ENCODE results near the gene ALG1. TPM values are rescaled to one million over a fixed set of nuclear protein-coding genes. Genes with fewer than 3 reads are reported as not detected.
"Not testable (repeated sequence)": the region's sequence is repeated elsewhere in the genome, so short reads cannot be mapped to it uniquely, and the experiment has no call there.

The ALG1 gene
- total RNA-seq, 1 experiment from 2014 or later = 42.0 TPM

DNA sequence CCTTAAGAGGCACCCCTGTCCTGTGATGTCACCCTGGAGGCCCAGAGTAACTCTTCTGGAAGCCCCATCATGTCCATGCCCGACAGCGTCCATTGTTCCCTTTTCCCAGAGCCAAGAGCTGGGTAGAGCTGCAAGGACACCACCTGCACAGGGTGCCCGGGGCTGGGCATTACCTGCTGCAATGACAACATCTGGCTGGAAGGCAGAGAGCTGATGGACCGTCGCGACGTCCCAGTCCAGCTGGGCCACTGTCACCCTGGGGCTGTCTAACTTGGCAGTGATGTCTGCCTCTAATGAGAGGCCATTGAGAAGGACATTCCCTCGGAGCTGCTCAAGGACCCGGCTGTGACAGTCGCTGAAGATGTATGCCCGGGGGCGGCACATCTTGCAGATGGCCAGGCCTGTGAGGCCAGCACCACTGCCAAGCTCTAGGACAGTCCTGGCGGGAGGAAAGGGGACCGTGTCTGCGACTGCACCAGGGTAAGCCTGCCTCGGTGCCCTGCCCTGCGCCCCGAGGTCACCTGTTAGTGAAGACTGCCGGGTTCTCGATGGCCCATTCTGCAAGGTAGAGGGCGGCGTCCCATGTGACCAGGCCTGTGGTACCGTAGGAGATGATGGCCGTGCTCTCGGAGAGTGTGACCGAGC is 18.4 kb downstream of the ALG1 start:
- intact Hi-C loops (cut with micrococcal nuclease; ENCODE audit: unreplicated experiment) = loop anchor here (10.0 kb wide), 1 partner anchor 55 kb away; the partner anchor contains the start of gene NAGPA
- H3K27ac Mint-ChIP-seq (ENCODE audit: unreplicated experiment); H3K9me3 Mint-ChIP-seq (ENCODE audit: unreplicated experiment); H3K27me3 ChIP-seq (replicated peaks; ENCODE audit: control insufficient read depth, insufficient read depth, low read length); POLR2A ChIA-PET; DNase-seq; H3K4me1 Mint-ChIP-seq (ENCODE audit: low read depth, unreplicated experiment); H3K4me3 ChIP-seq (ENCODE audit: low read depth, low read length); H3K4me1 ChIP-seq; H3K9me3 ChIP-seq; BruUV-seq (replicated peaks); H3K27me3 Mint-ChIP-seq (ENCODE audit: insufficient read depth, unreplicated experiment); H3K36me3 ChIP-seq (ENCODE audit: control insufficient read depth, insufficient read depth, low read length); CTCF ChIA-PET; H3K4me3 Mint-ChIP-seq (ENCODE audit: unreplicated experiment): not testable (repeated sequence)
- H3K36me3 Mint-ChIP-seq (ENCODE audit: insufficient read depth, unreplicated experiment) = peaks cover 25% of the 10 kb centered on the region

DNA sequence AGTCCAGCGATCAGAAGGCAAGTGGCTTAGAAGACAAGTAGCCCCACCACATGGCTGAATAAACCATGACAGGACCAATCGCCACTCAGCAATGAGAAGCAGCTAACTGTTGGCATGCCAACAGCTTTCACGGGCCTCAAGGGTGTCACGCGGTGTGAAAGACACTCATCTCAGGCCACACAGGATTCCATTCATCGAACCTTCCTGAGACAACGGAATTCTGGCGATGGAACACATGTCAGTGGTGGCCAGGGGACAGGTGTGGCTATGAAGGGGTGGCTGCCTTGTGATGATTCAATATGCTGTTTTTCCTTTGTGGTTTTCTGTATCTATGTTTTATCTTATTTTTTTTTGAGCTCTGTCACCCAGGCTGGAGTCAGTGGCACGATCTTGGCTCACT is 18.9 kb downstream of the ALG1 start:
- H3K4me3 Mint-ChIP-seq (ENCODE audit: unreplicated experiment); BruUV-seq (replicated peaks); CTCF ChIA-PET; H3K27me3 Mint-ChIP-seq (ENCODE audit: insufficient read depth, unreplicated experiment); POLR2A ChIA-PET; H3K4me1 Mint-ChIP-seq (ENCODE audit: low read depth, unreplicated experiment); H3K36me3 ChIP-seq (ENCODE audit: control insufficient read depth, insufficient read depth, low read length); H3K4me1 ChIP-seq; H3K27ac Mint-ChIP-seq (ENCODE audit: unreplicated experiment); H3K4me3 ChIP-seq (ENCODE audit: low read depth, low read length); H3K27me3 ChIP-seq (replicated peaks; ENCODE audit: control insufficient read depth, insufficient read depth, low read length); H3K9me3 Mint-ChIP-seq (ENCODE audit: unreplicated experiment); DNase-seq; H3K9me3 ChIP-seq: not testable (repeated sequence)
- peaks cover 20% of the 10 kb centered on the region for H3K36me3 Mint-ChIP-seq (ENCODE audit: insufficient read depth, unreplicated experiment)
- intact Hi-C loops (cut with micrococcal nuclease; ENCODE audit: unreplicated experiment) = loop anchor here (10.0 kb wide), 1 partner anchor 56 kb away; the partner anchor contains the start of gene NAGPA

DNA sequence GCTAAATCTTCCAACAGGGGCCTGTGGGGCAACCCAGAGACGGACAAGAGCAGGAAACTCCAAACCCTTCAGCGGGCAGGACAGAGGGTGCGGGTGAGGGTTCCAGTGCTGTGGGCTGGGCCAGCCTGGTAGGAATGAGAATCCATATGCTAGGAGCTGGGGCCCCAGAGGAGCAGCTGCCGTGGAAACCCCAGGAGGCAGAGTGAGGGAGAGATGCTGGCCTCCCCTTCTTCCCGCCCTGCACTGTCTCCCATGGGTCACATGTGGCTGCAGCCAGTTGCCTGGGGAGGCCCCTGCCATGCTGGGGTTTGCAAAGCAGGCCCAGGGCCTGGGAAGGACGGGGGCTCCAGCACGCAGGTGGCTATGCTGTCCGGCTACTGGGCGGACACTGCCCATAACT is 21.4 kb downstream of the ALG1 start:
- H3K4me1 Mint-ChIP-seq (ENCODE audit: low read depth, unreplicated experiment); H3K36me3 ChIP-seq (ENCODE audit: control insufficient read depth, insufficient read depth, low read length); H3K9me3 Mint-ChIP-seq (ENCODE audit: unreplicated experiment); H3K4me3 Mint-ChIP-seq (ENCODE audit: unreplicated experiment); H3K27me3 ChIP-seq (replicated peaks; ENCODE audit: control insufficient read depth, insufficient read depth, low read length); POLR2A ChIA-PET; H3K4me1 ChIP-seq; H3K4me3 ChIP-seq (ENCODE audit: low read depth, low read length); H3K27ac Mint-ChIP-seq (ENCODE audit: unreplicated experiment); DNase-seq; BruUV-seq (replicated peaks); H3K27me3 Mint-ChIP-seq (ENCODE audit: insufficient read depth, unreplicated experiment); H3K9me3 ChIP-seq: not testable (repeated sequence)
- intact Hi-C loops (cut with micrococcal nuclease; ENCODE audit: unreplicated experiment) = loop anchor here (10.0 kb wide), 1 partner anchor 58 kb away; the partner anchor contains the start of gene NAGPA
- peaks cover 12% of the 10 kb centered on the region for H3K36me3 Mint-ChIP-seq (ENCODE audit: insufficient read depth, unreplicated experiment)
- CTCF ChIA-PET = interaction anchor here (1.1 kb wide), 1 partner anchor 11 kb away, joined by 3 read pairs; no protein-coding TSS in a partner anchor

DNA sequence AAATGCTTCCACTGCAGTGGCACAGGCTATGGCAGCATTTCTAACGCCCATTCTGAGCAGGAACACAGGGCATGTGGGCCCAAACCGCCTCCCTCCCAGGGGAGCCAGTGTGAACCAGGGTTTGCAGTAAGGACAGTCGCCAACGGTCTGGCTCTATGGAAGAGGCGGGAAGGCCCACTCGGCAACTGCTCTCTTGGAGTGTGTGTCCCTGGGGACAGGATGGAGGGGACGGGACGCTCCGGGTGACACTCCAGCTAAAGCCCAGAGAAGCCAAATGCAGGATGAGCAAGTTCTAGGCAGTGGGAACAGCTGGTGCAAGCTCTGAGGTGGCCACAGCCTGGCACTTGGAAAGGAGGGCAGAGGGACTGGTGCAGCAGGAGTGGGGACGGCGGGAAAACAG is 22.1 kb downstream of the ALG1 start:
- H3K4me1 ChIP-seq; H3K36me3 ChIP-seq (ENCODE audit: control insufficient read depth, insufficient read depth, low read length); H3K9me3 Mint-ChIP-seq (ENCODE audit: unreplicated experiment); H3K4me3 Mint-ChIP-seq (ENCODE audit: unreplicated experiment); H3K27me3 ChIP-seq (replicated peaks; ENCODE audit: control insufficient read depth, insufficient read depth, low read length); BruUV-seq (replicated peaks); H3K4me3 ChIP-seq (ENCODE audit: low read depth, low read length); H3K27me3 Mint-ChIP-seq (ENCODE audit: insufficient read depth, unreplicated experiment); CTCF ChIA-PET; H3K27ac Mint-ChIP-seq (ENCODE audit: unreplicated experiment); DNase-seq; H3K4me1 Mint-ChIP-seq (ENCODE audit: low read depth, unreplicated experiment); POLR2A ChIA-PET; H3K9me3 ChIP-seq: not testable (repeated sequence)
- peaks cover 12% of the 10 kb centered on the region for H3K36me3 Mint-ChIP-seq (ENCODE audit: insufficient read depth, unreplicated experiment)
- intact Hi-C loops (cut with micrococcal nuclease; ENCODE audit: unreplicated experiment) = loop anchor here (10.0 kb wide), 1 partner anchor 59 kb away; the partner anchor contains the start of gene NAGPA

DNA sequence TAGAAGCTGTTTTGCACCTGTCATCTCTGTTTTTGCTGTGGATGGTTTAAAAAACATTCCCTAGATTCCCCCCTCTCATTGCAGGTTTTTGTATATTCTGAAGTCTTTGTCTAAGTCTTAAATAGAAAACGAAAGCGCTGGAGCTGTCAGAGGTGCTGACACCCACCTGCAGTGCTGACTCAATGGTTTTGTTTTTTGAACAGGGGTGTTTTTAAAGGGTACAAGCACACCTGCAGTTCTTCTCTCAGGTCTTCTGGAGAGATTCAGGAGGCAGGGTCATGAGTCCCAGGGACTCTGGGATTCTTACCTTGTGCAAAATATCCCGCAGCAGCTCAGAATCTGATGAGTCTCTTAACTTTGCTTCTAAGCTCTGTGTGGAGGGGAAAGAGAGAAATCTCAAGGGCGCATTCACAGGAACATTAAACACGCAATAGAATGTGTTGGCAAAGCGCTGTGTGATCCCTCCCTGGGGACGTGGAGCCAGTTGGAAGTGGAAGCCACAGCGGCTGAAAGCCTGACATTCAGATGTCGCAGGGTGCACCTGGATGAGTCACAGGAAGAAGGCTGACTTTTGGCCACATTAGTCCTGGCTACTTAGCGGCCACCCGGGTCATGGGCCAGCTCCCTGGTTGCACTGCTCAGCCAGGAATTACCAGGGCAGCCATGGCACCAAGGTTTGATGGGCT is 23.6 kb downstream of the ALG1 start:
- H3K27ac Mint-ChIP-seq (ENCODE audit: unreplicated experiment); H3K36me3 ChIP-seq (ENCODE audit: control insufficient read depth, insufficient read depth, low read length); H3K4me3 ChIP-seq (ENCODE audit: low read depth, low read length); POLR2A ChIA-PET; H3K27me3 ChIP-seq (replicated peaks; ENCODE audit: control insufficient read depth, insufficient read depth, low read length); BruUV-seq (replicated peaks); H3K9me3 ChIP-seq; H3K4me3 Mint-ChIP-seq (ENCODE audit: unreplicated experiment); H3K27me3 Mint-ChIP-seq (ENCODE audit: insufficient read depth, unreplicated experiment); H3K9me3 Mint-ChIP-seq (ENCODE audit: unreplicated experiment); H3K4me1 ChIP-seq; DNase-seq; H3K4me1 Mint-ChIP-seq (ENCODE audit: low read depth, unreplicated experiment); CTCF ChIA-PET: not testable (repeated sequence)
- H3K36me3 Mint-ChIP-seq (ENCODE audit: insufficient read depth, unreplicated experiment) = peaks cover 10% of the 10 kb centered on the region
- intact Hi-C loops (cut with micrococcal nuclease; ENCODE audit: unreplicated experiment) = loop anchor here (5.0 to 10.0 kb wide), 2 partner anchors 60 to 138 kb away; partner anchors contain the start of genes NAGPA and SEC14L5

DNA sequence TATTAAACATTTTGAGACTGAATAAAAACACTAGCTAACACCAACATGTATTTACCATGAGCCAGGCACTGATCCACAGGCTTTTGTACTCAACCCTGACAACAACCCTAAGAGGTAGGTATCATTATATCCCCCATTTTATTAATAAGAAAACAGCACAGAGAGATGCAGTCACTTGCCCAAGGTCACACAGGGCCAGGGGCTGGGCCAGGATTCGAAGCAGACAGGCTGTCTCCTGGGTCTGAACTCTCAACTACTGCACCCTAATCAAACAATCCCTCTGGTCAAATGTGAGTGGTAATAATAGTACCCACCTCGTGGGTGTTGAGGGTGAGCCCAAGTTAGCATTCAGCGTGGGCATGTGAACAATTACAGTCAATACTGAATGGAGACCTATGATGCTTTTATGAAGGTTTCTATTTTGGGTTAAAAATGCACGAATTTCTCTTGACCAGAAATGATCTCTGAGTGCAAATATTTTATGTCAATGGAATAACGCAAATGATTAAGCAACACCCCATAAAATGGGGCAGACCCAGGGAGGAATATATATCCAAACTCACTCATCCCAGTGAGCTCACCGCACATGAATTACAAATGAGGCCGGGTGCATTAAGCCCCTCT is 24.9 kb downstream of the ALG1 start:
- H3K4me1 ChIP-seq; H3K27me3 ChIP-seq (replicated peaks; ENCODE audit: control insufficient read depth, insufficient read depth, low read length); H3K36me3 Mint-ChIP-seq (ENCODE audit: insufficient read depth, unreplicated experiment); DNase-seq; H3K36me3 ChIP-seq (ENCODE audit: control insufficient read depth, insufficient read depth, low read length); H3K4me1 Mint-ChIP-seq (ENCODE audit: low read depth, unreplicated experiment); POLR2A ChIA-PET; H3K27me3 Mint-ChIP-seq (ENCODE audit: insufficient read depth, unreplicated experiment); H3K9me3 ChIP-seq; H3K9me3 Mint-ChIP-seq (ENCODE audit: unreplicated experiment); CTCF ChIA-PET: not testable (repeated sequence)
- TSS peak; percentile 60 for BruUV-seq (replicated peaks)
- Mint-ChIP-seq H3K27ac (ENCODE audit: unreplicated experiment) (peak overlapping the region; percentile 78), H3K4me3 (ENCODE audit: unreplicated experiment) (peak overlapping the region; percentile 82)
- intact Hi-C loops (cut with micrococcal nuclease; ENCODE audit: unreplicated experiment) = loop anchor here (5.0 to 10.0 kb wide), 2 partner anchors 62 to 139 kb away; partner anchors contain the start of genes NAGPA and SEC14L5
- peak overlapping the region; percentile 78 for H3K4me3 ChIP-seq (ENCODE audit: low read depth, low read length)
